CD4-positive, alpha-beta memory T cell (primary cell): ENCODE data around the gene FGF4. TPM values are rescaled to one million over a fixed set of nuclear protein-coding genes. Genes with fewer than 3 reads are reported as not detected.

ENCODE experiments used
- polyA plus RNA-seq, 2 donors: library from polyadenylated mRNA; unstranded; fragments of 300-500 nt; fragmentation: Illumina TruSeq; gene quantifications; one replicate each; pipeline ENCODE4 v1.2.3, GENCODE V29; 2021
- total RNA-seq, 2 experiments: library from RNA; stranded (reverse); gene quantifications; one replicate each; pipeline ENCODE4 v1.2.3, GENCODE V29; 2021

FGF4 gene
- total and polyA plus RNA-seq, 4 experiments from 2014 or later, result not detected

Other genes with a start within 250 kb of the FGF4 start
- gene CCND1, start 134.2 kb downstream of the FGF4 start, total RNA-seq, result 1 to 10 TPM; 1.6 to 1.7 TPM
- 1 to 10 TPM in 1 of 2 donors, under 1 TPM in 1; 1.00 to 1.8 TPM for gene CCND1, start 134.2 kb downstream of the FGF4 start, polyA plus RNA-seq
- 10 to 100 TPM; 60.2 to 63.0 TPM for gene LTO1, start 100.0 kb downstream of the FGF4 start, total RNA-seq
- gene LTO1, start 100.0 kb downstream of the FGF4 start, polyA plus RNA-seq, result 10 to 100 TPM; 13.3 to 18.7 TPM
- not detected for gene FGF19, start 71.3 kb downstream of the FGF4 start, total RNA-seq
- not detected for gene FGF19, start 71.3 kb downstream of the FGF4 start, polyA plus RNA-seq
- not detected for gene FGF3, start 44.1 kb upstream of the FGF4 start, total RNA-seq
- gene FGF3, start 44.1 kb upstream of the FGF4 start, polyA plus RNA-seq, result not detected